Measurements from ENCODE around the gene KMT2B.

The KMT2B gene

DNA sequence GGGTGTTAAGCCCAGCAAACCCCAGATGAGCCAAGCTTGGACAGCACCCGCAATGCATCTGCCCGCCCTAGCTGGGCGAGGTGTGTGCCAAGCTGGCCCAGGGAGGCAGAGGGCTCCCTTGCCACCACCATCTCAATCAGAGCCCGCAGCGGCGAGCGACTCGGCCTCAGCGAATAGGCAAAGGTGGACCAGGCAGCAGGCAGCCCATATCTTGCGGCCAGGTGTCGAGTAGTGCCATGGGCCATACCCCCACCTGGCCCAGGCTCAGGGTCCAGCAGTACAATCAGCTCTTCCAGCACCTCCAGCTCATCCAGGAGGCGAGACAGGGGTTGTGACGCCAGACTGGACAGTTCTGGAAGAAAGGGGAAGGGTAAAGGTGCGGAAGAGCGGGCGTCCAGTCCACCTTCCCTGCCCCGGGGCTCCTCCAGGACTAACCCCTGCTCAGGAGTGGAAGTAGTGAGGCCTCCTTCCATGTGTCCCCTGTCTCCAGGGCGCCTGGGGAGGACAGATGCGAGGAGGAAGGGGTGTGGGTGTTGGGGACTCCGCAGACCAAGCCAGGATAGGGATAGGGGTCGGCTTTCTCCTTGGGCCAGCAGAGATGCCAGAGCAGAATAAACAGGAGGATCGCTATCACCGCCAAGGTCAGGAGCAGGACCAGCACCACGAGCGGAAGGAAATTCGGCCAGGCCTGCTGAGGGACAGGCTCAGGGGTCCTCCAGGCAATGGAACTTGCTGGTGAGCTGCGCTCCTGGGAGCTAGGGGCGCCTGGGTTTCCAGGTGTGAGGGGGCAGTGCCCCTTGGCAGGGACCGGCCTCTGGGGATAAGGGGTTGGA lies 21.7 kb downstream of the KMT2B start:
- Histone ChIP-seq H3K36me3 (ENCODE audit: control insufficient read depth, insufficient read depth, low read length) (peaks cover 34% of the 10 kb centered on the region), H3K4me3 (ENCODE audit: low read depth, low read length) (peak overlapping the region; percentile 88), H3K9me3 (ENCODE audit: control insufficient read depth, insufficient read depth, low read length) (no peaks in the 10 kb centered on the region), H3K9ac (ENCODE audit: low read depth, low read length) (peak overlapping the region; percentile 47), H3K4me1 (ENCODE audit: control insufficient read depth, insufficient read depth, low read length) (no peaks in the 10 kb centered on the region), H3K27me3 (ENCODE audit: control insufficient read depth, insufficient read depth, low read length) (no peaks in the 10 kb centered on the region)

DNA sequence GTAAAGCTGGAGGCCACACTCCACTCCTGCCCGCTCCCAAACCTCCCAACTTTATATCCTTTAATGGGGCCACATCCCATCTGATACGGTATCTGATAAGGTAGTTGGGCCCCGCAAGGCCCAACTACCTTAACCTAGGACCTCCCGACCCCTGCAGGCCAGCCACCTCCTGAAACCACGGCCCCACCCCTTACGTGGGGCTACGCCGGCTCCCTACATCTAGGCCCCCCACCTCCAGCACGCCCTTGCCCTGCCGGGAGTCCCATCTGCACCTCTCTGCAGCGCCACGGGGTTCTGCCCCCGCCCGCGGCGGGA lies 22.3 kb downstream of the KMT2B start:
- H3K9ac ChIP-seq (ENCODE audit: low read depth, low read length), result peak overlapping the region; percentile 47
- no peaks in the 10 kb centered on the region for H3K4me1 ChIP-seq (ENCODE audit: control insufficient read depth, insufficient read depth, low read length)
- peaks cover 34% of the 10 kb centered on the region for H3K36me3 ChIP-seq (ENCODE audit: control insufficient read depth, insufficient read depth, low read length)
- H3K9me3 ChIP-seq (ENCODE audit: control insufficient read depth, insufficient read depth, low read length), result no peaks in the 10 kb centered on the region
- H3K4me3 ChIP-seq (ENCODE audit: low read depth, low read length), result peak overlapping the region; percentile 88
- H3K27me3 ChIP-seq (ENCODE audit: control insufficient read depth, insufficient read depth, low read length), result no peaks in the 10 kb centered on the region

DNA sequence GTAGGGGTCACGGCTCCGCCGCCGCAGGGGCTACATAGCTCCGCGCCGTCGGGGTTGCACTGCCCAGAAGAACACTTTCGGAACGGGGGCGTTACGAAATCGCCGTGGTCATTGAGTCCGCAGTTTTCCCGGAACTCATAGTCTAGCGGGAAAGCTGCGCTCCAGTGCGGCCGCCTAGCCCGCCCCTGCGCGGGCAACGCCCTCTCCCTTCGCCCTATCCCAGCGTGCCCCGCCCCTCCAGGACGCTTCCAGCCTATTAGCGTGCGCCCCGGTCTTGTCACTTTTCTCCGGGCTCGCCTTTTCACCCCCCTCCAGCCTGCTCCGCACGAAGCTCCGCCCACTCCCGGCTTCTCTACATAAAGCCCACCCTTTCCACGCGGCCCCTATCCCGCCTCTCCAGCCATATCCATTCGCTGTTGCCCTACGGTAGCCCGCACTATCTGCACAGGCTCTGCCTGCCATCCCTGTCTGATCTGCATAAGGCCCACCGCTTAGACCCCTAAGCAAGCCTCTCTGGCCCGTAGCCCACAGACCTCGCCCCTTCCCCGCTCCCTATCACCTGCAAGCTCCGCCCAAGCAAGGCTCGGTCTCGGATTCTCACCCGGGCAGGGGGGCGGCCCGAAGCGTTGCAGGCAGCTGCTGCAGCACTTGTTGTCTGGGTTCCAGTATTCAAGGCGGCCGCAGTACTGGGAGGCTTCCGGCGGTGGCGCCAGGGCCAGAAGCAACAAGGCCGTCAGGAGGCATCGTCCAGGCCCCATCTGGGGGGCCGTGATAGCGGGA lies 22.8 kb downstream of the KMT2B start:
- peak overlapping the region; percentile 73 for H3K9ac ChIP-seq (ENCODE audit: low read depth, low read length)
- H3K4me3 ChIP-seq (ENCODE audit: low read depth, low read length), result peak overlapping the region; percentile 88
- peaks cover 30% of the 10 kb centered on the region for H3K36me3 ChIP-seq (ENCODE audit: control insufficient read depth, insufficient read depth, low read length)
- no peaks in the 10 kb centered on the region for H3K4me1 ChIP-seq (ENCODE audit: control insufficient read depth, insufficient read depth, low read length)
- H3K9me3 ChIP-seq (ENCODE audit: control insufficient read depth, insufficient read depth, low read length), result no peaks in the 10 kb centered on the region
- no peaks in the 10 kb centered on the region for H3K27me3 ChIP-seq (ENCODE audit: control insufficient read depth, insufficient read depth, low read length)

DNA sequence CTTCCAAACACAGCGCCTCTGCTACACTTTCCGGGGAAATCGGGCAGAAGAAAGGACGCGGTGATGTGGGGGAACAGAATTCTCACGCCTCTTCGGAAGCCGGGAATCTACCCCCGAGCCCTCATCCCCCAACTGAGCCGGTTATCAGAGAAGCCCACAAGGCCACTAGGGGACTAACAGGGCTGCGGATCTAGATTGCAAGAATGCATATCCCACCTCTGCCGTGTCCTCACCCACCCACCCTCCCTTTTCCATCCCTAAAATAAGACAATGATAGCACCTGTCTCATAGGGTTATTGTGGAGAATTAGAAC lies 23.4 kb downstream of the KMT2B start:
- Histone ChIP-seq H3K4me3 (ENCODE audit: low read depth, low read length) (peak overlapping the region; percentile 88), H3K27me3 (ENCODE audit: control insufficient read depth, insufficient read depth, low read length) (no peaks in the 10 kb centered on the region), H3K36me3 (ENCODE audit: control insufficient read depth, insufficient read depth, low read length) (peaks cover 30% of the 10 kb centered on the region), H3K9ac (ENCODE audit: low read depth, low read length) (peak overlapping the region; percentile 73), H3K9me3 (ENCODE audit: control insufficient read depth, insufficient read depth, low read length) (no peaks in the 10 kb centered on the region), H3K4me1 (ENCODE audit: control insufficient read depth, insufficient read depth, low read length) (peaks cover 1% of the 10 kb centered on the region)

DNA sequence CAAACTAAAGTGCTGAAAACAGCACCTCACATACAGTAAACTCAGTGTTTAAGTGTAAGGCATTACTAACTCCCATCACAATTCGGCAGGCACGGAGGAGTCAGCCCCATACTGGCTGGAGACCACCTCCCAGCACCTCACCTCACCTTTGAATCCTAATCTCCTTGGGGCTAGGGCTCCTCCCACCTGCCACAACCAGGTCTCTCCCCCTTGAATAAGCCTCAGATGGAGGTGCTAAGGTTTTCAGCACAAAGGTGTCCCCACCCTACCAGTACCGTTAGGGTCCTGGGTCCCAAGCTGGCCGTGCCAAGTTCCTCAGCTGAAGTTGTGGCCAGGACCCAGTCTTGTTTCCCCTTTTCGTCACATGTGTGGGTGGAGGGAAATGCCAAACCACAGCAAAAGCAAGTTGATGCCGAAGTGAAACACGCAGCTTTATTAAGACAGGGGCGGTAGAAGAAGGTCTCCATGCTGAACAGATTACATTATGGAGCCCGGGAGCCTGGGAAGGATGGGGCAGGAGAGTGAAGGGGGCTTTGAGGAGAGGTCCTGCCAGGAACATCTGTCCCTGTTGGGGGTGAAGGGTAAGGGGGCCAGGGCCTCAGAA lies 24.4 kb downstream of the KMT2B start, which contains the start of gene IGFLR1:
TSS of gene IGFLR1 (minus strand) at position 332 of the 604 bp plus-strand sequence. CDS start 1,272 bp downstream, outside the sequence.
- Histone ChIP-seq H3K36me3 (ENCODE audit: control insufficient read depth, insufficient read depth, low read length) (peaks cover 21% of the 10 kb centered on the region), H3K27me3 (ENCODE audit: control insufficient read depth, insufficient read depth, low read length) (no peaks in the 10 kb centered on the region), H3K9ac (ENCODE audit: low read depth, low read length) (no peak within 1 kb of the TSS), H3K4me3 (ENCODE audit: low read depth, low read length) (peak within 1 kb of the TSS; percentile 88), H3K4me1 (ENCODE audit: control insufficient read depth, insufficient read depth, low read length) (peaks cover 4% of the 10 kb centered on the region), H3K9me3 (ENCODE audit: control insufficient read depth, insufficient read depth, low read length) (no peaks in the 10 kb centered on the region)

DNA sequence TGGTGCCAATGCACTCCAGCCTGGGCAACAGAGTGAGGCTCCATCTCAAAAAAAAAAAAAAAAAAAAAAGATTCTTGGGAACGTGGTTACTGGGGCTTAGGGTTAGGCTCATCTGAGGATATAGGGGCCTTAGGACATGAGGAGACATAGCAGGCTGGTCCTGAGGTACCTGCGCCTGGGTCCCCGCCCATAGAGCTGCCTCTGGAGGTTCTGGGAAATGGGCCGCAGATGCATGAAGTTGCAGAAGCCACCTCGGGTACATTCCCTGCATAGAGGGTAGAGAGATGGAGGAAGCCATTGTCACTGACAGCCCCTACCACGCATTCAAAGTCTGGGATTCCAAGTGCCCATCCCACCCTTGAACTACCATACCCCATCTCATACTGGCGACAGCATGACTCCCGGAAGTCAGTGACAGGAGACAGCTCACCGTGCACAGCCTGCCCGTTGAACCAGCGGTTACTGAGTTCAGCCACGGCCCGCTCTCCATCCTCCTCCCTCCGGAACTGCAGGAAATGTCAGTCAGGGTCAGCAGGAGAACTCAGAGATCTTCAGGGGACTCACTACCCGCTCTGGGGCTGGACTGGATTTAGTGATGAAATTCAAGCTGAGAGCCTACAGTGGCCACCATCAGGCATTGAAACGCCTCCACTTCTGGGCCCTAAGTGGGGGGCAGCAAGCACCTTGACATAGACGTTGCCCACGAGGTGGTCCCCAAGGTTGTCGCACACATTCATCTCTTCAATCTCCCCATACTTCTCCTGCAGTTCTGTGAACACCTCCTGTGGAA lies 26.0 kb downstream of the KMT2B start:
- Histone ChIP-seq H3K9me3 (ENCODE audit: control insufficient read depth, insufficient read depth, low read length) (no peaks in the 10 kb centered on the region), H3K9ac (ENCODE audit: low read depth, low read length) (no peak overlapping the region), H3K4me1 (ENCODE audit: control insufficient read depth, insufficient read depth, low read length) (peaks cover 4% of the 10 kb centered on the region), H3K4me3 (ENCODE audit: low read depth, low read length) (peak overlapping the region; percentile 65), H3K36me3 (ENCODE audit: control insufficient read depth, insufficient read depth, low read length) (peaks cover 5% of the 10 kb centered on the region), H3K27me3 (ENCODE audit: control insufficient read depth, insufficient read depth, low read length) (no peaks in the 10 kb centered on the region)

DNA sequence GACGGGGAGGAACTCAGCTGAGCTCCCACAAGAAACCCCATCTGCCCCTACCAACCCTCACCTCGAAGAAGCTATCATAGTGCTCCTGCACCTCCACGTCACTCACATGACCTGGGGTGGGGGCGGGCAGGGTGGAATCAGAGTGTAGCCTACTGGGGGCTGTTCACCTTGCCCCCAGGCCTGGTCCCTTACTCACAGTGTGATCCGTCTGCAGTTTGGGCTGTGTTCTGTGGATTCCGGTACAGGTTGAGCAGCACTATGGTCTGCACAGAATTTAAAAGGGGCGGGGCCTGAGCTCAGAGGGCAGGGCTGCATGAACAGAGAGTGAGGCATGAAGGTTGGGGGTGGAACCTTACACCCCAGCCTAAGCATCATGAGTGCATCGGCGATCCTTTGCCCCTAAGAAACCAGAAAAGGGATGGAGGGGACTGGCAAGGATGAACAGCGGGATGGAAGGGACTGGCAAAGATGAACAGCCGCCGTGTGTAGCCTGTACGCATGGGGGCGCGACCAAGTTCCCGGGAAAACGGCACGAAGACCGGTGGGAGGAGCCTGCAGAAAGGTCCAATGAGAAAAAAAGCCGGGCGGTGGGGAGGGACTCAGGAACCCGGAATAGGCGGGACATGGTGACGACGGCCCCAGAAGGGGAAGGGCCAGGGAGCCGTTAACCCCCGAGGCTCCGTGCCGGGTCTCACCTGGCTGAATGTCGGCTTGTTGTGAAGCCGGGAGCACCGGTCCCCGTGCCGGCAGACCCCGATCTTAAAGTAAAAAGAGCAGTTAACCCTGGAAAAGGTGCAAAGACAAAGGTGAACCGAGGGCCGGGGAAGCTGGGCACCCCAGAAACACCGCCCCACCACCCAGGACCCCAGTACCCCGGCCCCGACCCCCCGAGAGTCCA lies 26.9 kb downstream of the KMT2B start:
- no peaks in the 10 kb centered on the region for H3K36me3 ChIP-seq (ENCODE audit: control insufficient read depth, insufficient read depth, low read length)
- peaks cover 4% of the 10 kb centered on the region for H3K4me1 ChIP-seq (ENCODE audit: control insufficient read depth, insufficient read depth, low read length)
- H3K9ac ChIP-seq (ENCODE audit: low read depth, low read length), result peak overlapping the region; percentile 66
- H3K27me3 ChIP-seq (ENCODE audit: control insufficient read depth, insufficient read depth, low read length), result no peaks in the 10 kb centered on the region
- H3K4me3 ChIP-seq (ENCODE audit: low read depth, low read length), result peak overlapping the region; percentile 65
- no peaks in the 10 kb centered on the region for H3K9me3 ChIP-seq (ENCODE audit: control insufficient read depth, insufficient read depth, low read length)

DNA sequence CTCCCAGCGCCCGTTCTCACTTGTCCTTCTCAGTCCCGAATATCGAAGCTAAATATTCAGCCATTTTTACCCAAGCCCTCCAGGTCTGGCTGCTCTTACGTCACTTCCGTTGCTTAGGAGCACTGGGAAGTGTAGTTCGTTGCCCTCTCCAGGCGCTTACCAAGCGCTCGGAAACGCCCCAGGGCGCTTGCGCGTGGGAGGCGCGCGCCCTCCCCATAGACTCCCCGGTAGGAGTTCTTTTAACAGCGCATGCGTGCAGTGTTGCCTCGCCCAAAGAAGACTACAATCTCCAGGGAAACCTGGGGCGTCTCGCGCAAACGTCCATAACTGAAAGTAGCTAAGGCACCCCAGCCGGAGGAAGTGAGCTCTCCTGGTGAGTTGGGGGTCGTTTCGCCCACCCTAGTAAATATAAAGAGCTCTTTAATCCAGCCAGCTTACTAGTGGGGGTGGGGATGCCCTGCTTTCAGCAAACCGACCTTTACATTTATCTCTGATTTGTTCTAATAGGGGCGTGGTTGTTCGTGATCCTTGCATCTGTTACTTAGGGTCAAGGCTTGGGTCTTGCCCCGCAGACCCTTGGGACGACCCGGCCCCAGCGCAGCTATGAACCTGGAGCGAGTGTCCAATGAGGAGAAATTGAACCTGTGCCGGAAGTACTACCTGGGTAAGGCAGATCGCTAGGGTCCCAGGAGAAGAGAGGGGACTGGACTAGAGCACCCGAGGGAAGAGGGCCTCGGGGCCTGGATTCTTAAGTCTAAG lies 27.7 kb downstream of the KMT2B start, which contains the start of the genes PSENEN and U2AF1L4:
TSS of gene PSENEN (plus strand) at position 324 of the 759 bp plus-strand sequence. CDS start at position 604, 280 bp downstream.
TSS of gene U2AF1L4 (minus strand) at position 91 of the 759 bp plus-strand sequence. CDS start at position 64, 27 bp downstream.
- Histone ChIP-seq H3K36me3 (ENCODE audit: control insufficient read depth, insufficient read depth, low read length) (no peaks in the 10 kb centered on the region), H3K4me3 (ENCODE audit: low read depth, low read length) (peak within 1 kb of the TSS; percentile 86), H3K27me3 (ENCODE audit: control insufficient read depth, insufficient read depth, low read length) (no peaks in the 10 kb centered on the region), H3K4me1 (ENCODE audit: control insufficient read depth, insufficient read depth, low read length) (peaks cover 4% of the 10 kb centered on the region), H3K9ac (ENCODE audit: low read depth, low read length) (peak within 1 kb of the TSS; percentile 66), H3K9me3 (ENCODE audit: control insufficient read depth, insufficient read depth, low read length) (no peaks in the 10 kb centered on the region)

DNA sequence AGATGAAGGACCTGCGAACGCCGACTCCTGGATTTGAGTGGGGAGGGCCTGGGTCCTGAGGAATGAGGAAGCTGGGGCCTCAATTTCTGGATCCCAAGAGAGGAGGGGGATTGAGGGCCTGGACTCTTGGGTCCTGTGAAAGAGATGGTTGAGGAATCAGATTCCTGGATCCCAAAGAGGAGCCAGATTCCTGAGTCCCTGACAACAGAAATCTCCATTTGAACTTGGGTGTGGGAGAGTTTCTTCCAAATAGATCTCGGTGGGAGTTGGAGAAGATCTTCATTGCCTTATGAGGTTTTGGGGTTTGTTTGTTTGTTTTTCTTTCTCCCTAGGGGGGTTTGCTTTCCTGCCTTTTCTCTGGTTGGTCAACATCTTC lies 28.3 kb downstream of the KMT2B start:
- H3K9ac ChIP-seq (ENCODE audit: low read depth, low read length), result peak overlapping the region; percentile 66
- peaks cover 4% of the 10 kb centered on the region for H3K4me1 ChIP-seq (ENCODE audit: control insufficient read depth, insufficient read depth, low read length)
- H3K4me3 ChIP-seq (ENCODE audit: low read depth, low read length), result peak overlapping the region; percentile 86
- no peaks in the 10 kb centered on the region for H3K36me3 ChIP-seq (ENCODE audit: control insufficient read depth, insufficient read depth, low read length)
- H3K9me3 ChIP-seq (ENCODE audit: control insufficient read depth, insufficient read depth, low read length), result no peaks in the 10 kb centered on the region
- no peaks in the 10 kb centered on the region for H3K27me3 ChIP-seq (ENCODE audit: control insufficient read depth, insufficient read depth, low read length)

DNA sequence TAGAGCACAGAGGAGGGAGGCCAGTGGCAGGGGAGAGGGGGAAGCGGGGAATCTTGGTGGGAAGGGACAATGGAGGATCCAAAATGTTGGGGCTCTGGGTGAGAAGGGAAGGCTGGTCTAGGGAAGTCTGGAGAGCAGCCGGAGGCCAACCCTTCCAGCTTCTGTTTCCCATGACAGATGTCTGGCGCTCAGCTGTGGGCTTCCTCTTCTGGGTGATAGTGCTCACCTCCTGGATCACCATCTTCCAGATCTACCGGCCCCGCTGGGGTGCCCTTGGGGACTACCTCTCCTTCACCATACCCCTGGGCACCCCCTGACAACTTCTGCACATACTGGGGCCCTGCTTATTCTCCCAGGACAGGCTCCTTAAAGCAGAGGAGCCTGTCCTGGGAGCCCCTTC lies 28.7 kb downstream of the KMT2B start:
- Histone ChIP-seq H3K4me3 (ENCODE audit: low read depth, low read length) (peak overlapping the region; percentile 86), H3K9me3 (ENCODE audit: control insufficient read depth, insufficient read depth, low read length) (no peaks in the 10 kb centered on the region), H3K27me3 (ENCODE audit: control insufficient read depth, insufficient read depth, low read length) (no peaks in the 10 kb centered on the region), H3K4me1 (ENCODE audit: control insufficient read depth, insufficient read depth, low read length) (peaks cover 4% of the 10 kb centered on the region), H3K36me3 (ENCODE audit: control insufficient read depth, insufficient read depth, low read length) (no peaks in the 10 kb centered on the region), H3K9ac (ENCODE audit: low read depth, low read length) (peak overlapping the region; percentile 66)

Measured in iPS-15b (cell line).